ENCODE data around the gene RGS19. TPM values are rescaled to one million over a fixed set of nuclear protein-coding genes. Genes with fewer than 3 reads are reported as not detected.

Gene RGS19
- total and polyA plus RNA-seq, 2 of the 8 experiments (the other 6 are each of a cell fraction or from before 2014, with no cell fraction given) = 12.7 to 16.8 TPM

- no peaks in the 10 kb centered on the region for H3K36me3 ChIP-seq (ENCODE audit: control insufficient read depth in 2 of 4, insufficient read depth in 4 of 4, low read length in 3 of 4)
- peaks cover 2 to 3% of the 10 kb centered on the region in 2 experiments for H4K20me1 ChIP-seq (replicated peaks in 1 of 2; ENCODE audit: control insufficient read depth in 1 of 2, insufficient read depth in 2 of 2, low read length in 2 of 2)
- H2AFZ ChIP-seq (ENCODE audit: low read length) = no peak overlapping the region
- POLR2A ChIA-PET (ENCODE audit: partially characterized antibody) = interaction anchor here (0.6 to 1.2 kb wide), 2 partner anchors 9 to 11 kb away, joined by 3 read pairs; no protein-coding TSS in a partner anchor
- no peak overlapping the region for H3K14ac ChIP-seq (ENCODE audit: insufficient read length)
- no peak for DNase-seq (ENCODE audit: low read depth in 1 of 2, low spot score in 2 of 2)
- no peak overlapping the region for H3K18ac ChIP-seq (ENCODE audit: extremely low read depth, low read length)
- no peak for FAIRE-seq
- H3K27ac ChIP-seq (ENCODE audit: low read depth, low read length) = no peak overlapping the region
- 81% methylated on average over 9 of the region's 9 CpGs; no CpG with 5 or more reads in 1 of the 2 experiments for WGBS, 2 experiments (ENCODE audit: extremely low coverage in 1 of 2, insufficient coverage in 1 of 2, insufficient read length in 1 of 2, insufficient replicate concordance in 2 of 2, low coverage in 1 of 2, low lambda C conversion rate in 2 of 2, missing lambda C conversion rate in 1 of 2)
- H3K4me3 ChIP-seq (ENCODE audit: extremely low read depth in 1 of 4, insufficient read depth in 2 of 4, low read depth in 3 of 4, low read length in 4 of 4) = no peak overlapping the region
- no peak overlapping the region for H2BK12ac ChIP-seq (ENCODE audit: low read depth, low read length)
- no peak overlapping the region for H3K4me2 ChIP-seq (ENCODE audit: insufficient read depth in 1 of 2, low read depth in 2 of 2, low read length in 2 of 2)
- no peak overlapping the region for H4K5ac ChIP-seq (ENCODE audit: insufficient read length, low read depth, low read length)
- no peak overlapping the region for H4K91ac ChIP-seq (replicated peaks; ENCODE audit: insufficient read length, low read length)
- H3K4me1 ChIP-seq (replicated peaks in 1 of 4; ENCODE audit: control insufficient read depth in 3 of 4, insufficient read depth in 4 of 4, low read length in 3 of 4) = peaks cover 0 to 7% (median 2%) of the 10 kb centered on the region in 4 experiments; a peak in 3 of 7 replicates
- H2BK120ac ChIP-seq (replicated peaks; ENCODE audit: low read depth, low read length) = no peak overlapping the region
- 0 out of 2 replicates have a peak overlapping the region, but pooled peaks have one; percentile 53 for H2AK5ac ChIP-seq (ENCODE audit: low read depth, low read length)
- H3K79me1 ChIP-seq (ENCODE audit: low read depth, low read length) = no peaks in the 10 kb centered on the region
- H2BK15ac ChIP-seq (ENCODE audit: low read length) = no peak overlapping the region
- H3K23ac ChIP-seq (ENCODE audit: insufficient read length) = no peak overlapping the region
- H3K4ac ChIP-seq (replicated peaks; ENCODE audit: insufficient read length, low read depth, low read length) = no peak overlapping the region
- H3K23me2 ChIP-seq (ENCODE audit: low read depth, low read length) = peaks cover 5% of the 10 kb centered on the region; the same call in 1 of the 2 replicates
- no peak overlapping the region for H3K9ac ChIP-seq (replicated peaks in 1 of 4; ENCODE audit: extremely low read depth in 1 of 4, low read depth in 3 of 4, low read length in 3 of 4)
- H3K9me3 ChIP-seq (ENCODE audit: insufficient read depth in 2 of 2, low read depth in 1 of 2, low read length in 1 of 2) = no peaks in the 10 kb centered on the region
- H3K56ac ChIP-seq (replicated peaks; ENCODE audit: insufficient read length, low read depth, low read length) = no peak overlapping the region
- CTCF ChIA-PET (ENCODE audit: partially characterized antibody) = interaction anchor here (0.6 to 4.5 kb wide), 5 partner anchors 9 to 38 kb away, joined by 3 to 28 read pairs (median 4); partner anchors contain the start of gene LKAAEAR1
- H2BK5ac ChIP-seq (ENCODE audit: low read depth, low read length) = no peak overlapping the region
- no peak overlapping the region for H4K8ac ChIP-seq (ENCODE audit: extremely low read depth, insufficient read depth, low read length)
- H2BK20ac ChIP-seq (ENCODE audit: low read length) = no peak overlapping the region
- H3K27me3 ChIP-seq (replicated peaks in 1 of 4; ENCODE audit: control insufficient read depth in 3 of 4, extremely low read depth in 1 of 4, insufficient read depth in 3 of 4, low read length in 3 of 4) = peaks cover 0 to 2% (median 0%) of the 10 kb centered on the region in 4 experiments; a peak in 1 of 7 replicates
- H3K79me2 ChIP-seq (ENCODE audit: control insufficient read depth in 1 of 2, insufficient read depth in 2 of 2, low read length in 2 of 2) = no peaks in the 10 kb centered on the region
- TF ChIP-seq EZH2 (IDR thresholded peaks at IDR 0.05; ENCODE audit: low read depth, low read length, severe bottlenecking) = no peak
- TF ChIP-seq KDM1A (IDR thresholded peaks at IDR 0.05; ENCODE audit: borderline replicate concordance, low read length) = no peak
- no peak for TF ChIP-seq HDAC6 (IDR thresholded peaks at IDR 0.05; ENCODE audit: low read depth, low read length)
- TF ChIP-seq JUND (IDR thresholded peaks at IDR 0.05; ENCODE audit: low read length) = no peak
- TF ChIP-seq SP4 (IDR thresholded peaks at IDR 0.05; ENCODE audit: low read length) = no peak
- TF ChIP-seq CBX5 (IDR thresholded peaks at IDR 0.05; ENCODE audit: low read depth, low read length) = no peak
- TF ChIP-seq TCF12 (IDR thresholded peaks at IDR 0.05; ENCODE audit: low read depth, low read length) = no peak
- no peak for TF ChIP-seq PHF8 (conservative IDR thresholded peaks at IDR 0.05; ENCODE audit: low read depth, low read length)
- TF ChIP-seq TEAD4 (IDR thresholded peaks at IDR 0.05; ENCODE audit: low read depth, low read length) = no peak
- TF ChIP-seq CHD1 (IDR thresholded peaks at IDR 0.05; ENCODE audit: low read depth, low read length) = no peak
- no peak for TF ChIP-seq SIN3A (conservative IDR thresholded peaks at IDR 0.05 in 1 of 2, IDR thresholded peaks at IDR 0.05 in 1 of 2; ENCODE audit: low read depth in 1 of 2, low read length in 2 of 2)
- TF ChIP-seq BCL11A (IDR thresholded peaks at IDR 0.05; ENCODE audit: low read depth in 2 of 2, low read length in 2 of 2) = no peak
- no peak for TF ChIP-seq RBBP5 (IDR thresholded peaks at IDR 0.05; ENCODE audit: borderline replicate concordance, low read depth, low read length)
- TF ChIP-seq RFX5 (IDR thresholded peaks at IDR 0.05; ENCODE audit: borderline replicate concordance, low read depth, low read length) = no peak
Measured at GRCh38 chr20:64093013-64093503, 13.7 kb upstream of the RGS19 start.
